BLaER1 treated with 17β-estradiol and CSF1 and Interleukin-3, amounts not matched to agents 10 nM and 100 nM (cell line): Measurements from ENCODE around the gene SPP1.

ENCODE experiments used
- H3K27ac ChIP-seq, 11 experiments: shearing (Covaris generic); formaldehyde crosslinking; 2 replicates each; pipeline ENCODE4 v1.8.1; 2022
- H3K27me3 ChIP-seq, 11 experiments: shearing (Covaris generic); formaldehyde crosslinking; 2 replicates each; pipeline ENCODE4 v1.8.1; 2022
- H3K36me3 ChIP-seq, 11 experiments: shearing (Covaris generic); formaldehyde crosslinking; 2 replicates each; pipeline ENCODE4 v1.8.1; 2022
- H3K4me1 ChIP-seq, 10 experiments: shearing (Covaris generic); formaldehyde crosslinking; 2 replicates each; pipeline ENCODE4 v1.8.1; 2022
- H3K4me2 ChIP-seq, 11 experiments: shearing (Covaris generic); formaldehyde crosslinking; 2 replicates each; pipeline ENCODE4 v1.8.1; 2022
- H3K4me3 ChIP-seq, 10 experiments: shearing (Covaris generic); formaldehyde crosslinking; 2 replicates each; pipeline ENCODE4 v1.8.1; 2022
- H3K9ac ChIP-seq, 11 experiments: shearing (Covaris generic); formaldehyde crosslinking; 2 replicates each; pipeline ENCODE4 v1.8.1; 2022
- H3K9me3 ChIP-seq, 11 experiments: shearing (Covaris generic); formaldehyde crosslinking; replicated peaks in 1 of 11; 2 replicates each; pipeline ENCODE4 v1.8.1; 2022
- H4K20me1 ChIP-seq, 11 experiments: shearing (Covaris generic); formaldehyde crosslinking; 2 replicates each; pipeline ENCODE4 v1.8.1; 2022
- Cebpa-rat ChIP-seq, 11 experiments: shearing (Covaris generic); IDR thresholded peaks; 2 replicates each; pipeline ENCODE4 v1.8.1; 2022

Gene SPP1

GRCh38 chr4:88027611-88028608, 52.4 kb downstream of the SPP1 start:
- peak overlapping the region; percentile 20 to 66 (median 47) for H3K4me2 ChIP-seq
- H3K27ac ChIP-seq = peak overlapping the region in 10 of 11 experiments; percentile 23 to 80 (median 72); a peak in 19 of 22 replicates
- peaks cover 29 to 48% (median 41%) of the 10 kb centered on the region in 10 experiments for H3K4me1 ChIP-seq
- H4K20me1 ChIP-seq = peaks cover 0 to 7% (median under 1%) of the 10 kb centered on the region in 11 experiments; a peak in 5 of 22 replicates
- H3K4me3 ChIP-seq = peak overlapping the region in 1 of 10 experiments; percentile 23; a peak in 1 of 20 replicates
- peak overlapping the region in 5 of 11 experiments; percentile 24 to 57 (median 41); a peak in 8 of 22 replicates for H3K9ac ChIP-seq
- H3K36me3 ChIP-seq = peaks cover 69 to 95% (median 82%) of the 10 kb centered on the region in 11 experiments
- H3K27me3 ChIP-seq = no peaks in the 10 kb centered on the region
- TF ChIP-seq Cebpa-rat (IDR thresholded peaks at IDR 0.05) = peak in 2 of 11 experiments; percentile 19 to 35; a peak in 1 of 22 replicates
- H3K9me3 ChIP-seq = peaks cover 41 to 50% (median 45%) of the 10 kb centered on the region in 11 experiments

- Histone ChIP-seq H3K4me3 (no peak overlapping the region), H3K27ac (peak overlapping the region in 9 of 11 experiments; percentile 23 to 80 (median 72); a peak in 17 of 22 replicates), H3K27me3 (no peaks in the 10 kb centered on the region), H3K9ac (peak overlapping the region in 3 of 11 experiments; percentile 28 to 43 (median 36); a peak in 5 of 22 replicates), H3K9me3 (peaks cover 30 to 41% (median 38%) of the 10 kb centered on the region in 11 experiments), H4K20me1 (peaks cover 0 to 13% (median 6%) of the 10 kb centered on the region in 11 experiments; a peak in 8 of 22 replicates), H3K36me3 (peaks cover 62 to 95% (median 80%) of the 10 kb centered on the region in 11 experiments), H3K4me1 (peaks cover 28 to 48% (median 41%) of the 10 kb centered on the region in 10 experiments), H3K4me2 (peak overlapping the region; percentile 20 to 66 (median 49); a peak in 21 of 22 replicates)
- no peak for TF ChIP-seq Cebpa-rat (IDR thresholded peaks at IDR 0.05)
Measured at GRCh38 chr4:88028946-88029345, 53.4 kb downstream of the SPP1 start.

- H3K36me3 ChIP-seq = peaks cover 58 to 95% (median 81%) of the 10 kb centered on the region in 11 experiments
- H4K20me1 ChIP-seq = peaks cover 0 to 16% (median 8%) of the 10 kb centered on the region in 11 experiments; a peak in 8 of 22 replicates
- no peak for TF ChIP-seq Cebpa-rat (IDR thresholded peaks at IDR 0.05)
- H3K4me2 ChIP-seq = peak overlapping the region in 10 of 11 experiments; percentile 20 to 66 (median 44); a peak in 15 of 22 replicates
- peak overlapping the region in 9 of 11 experiments; percentile 23 to 80 (median 72); a peak in 17 of 22 replicates for H3K27ac ChIP-seq
- H3K4me1 ChIP-seq = peaks cover 28 to 48% (median 41%) of the 10 kb centered on the region in 10 experiments
- H3K4me3 ChIP-seq = no peak overlapping the region
- peak overlapping the region in 2 of 11 experiments; percentile 18 to 36; a peak in 2 of 22 replicates for H3K9ac ChIP-seq
- H3K9me3 ChIP-seq = peaks cover 24 to 34% (median 32%) of the 10 kb centered on the region in 11 experiments
- no peaks in the 10 kb centered on the region for H3K27me3 ChIP-seq
Measured at GRCh38 chr4:88029556-88029955, 54.0 kb downstream of the SPP1 start.

GRCh38 chr4:88030565-88031310, 55.2 kb downstream of the SPP1 start:
- H3K9ac ChIP-seq = no peak overlapping the region; a peak in 1 of 22 replicates
- H4K20me1 ChIP-seq = peaks cover 0 to 21% (median 8%) of the 10 kb centered on the region in 11 experiments; a peak in 9 of 22 replicates
- no peaks in the 10 kb centered on the region for H3K27me3 ChIP-seq
- H3K4me2 ChIP-seq = peak overlapping the region in 6 of 11 experiments; percentile 8 to 63 (median 44); a peak in 8 of 22 replicates
- no peak overlapping the region for H3K4me3 ChIP-seq
- peaks cover 50 to 95% (median 80%) of the 10 kb centered on the region in 11 experiments for H3K36me3 ChIP-seq
- peaks cover 32 to 48% (median 41%) of the 10 kb centered on the region in 10 experiments for H3K4me1 ChIP-seq
- peak overlapping the region in 8 of 11 experiments; percentile 23 to 80 (median 72); a peak in 12 of 22 replicates for H3K27ac ChIP-seq
- H3K9me3 ChIP-seq = peaks cover 12 to 23% (median 20%) of the 10 kb centered on the region in 11 experiments
- TF ChIP-seq Cebpa-rat (IDR thresholded peaks at IDR 0.05) = no peak
